ENCODE data around the gene SLX9. TPM values are rescaled to one million over a fixed set of nuclear protein-coding genes. Genes with fewer than 3 reads are reported as not detected.

SLX9 gene
- total RNA-seq, 4 donors from 2014 or later: 8.6 to 24.3 (median 10.5) TPM; not detected in 1

- DNase-seq: no peak
- Histone ChIP-seq H3K36me3 (no peaks in the 10 kb centered on the region), H3K9me3 (no peaks in the 10 kb centered on the region), H3K27me3 (no peaks in the 10 kb centered on the region), H3K4me1 (peaks cover 0 to 9% of the 10 kb centered on the region in 2 donors), H3K4me3 (no peak overlapping the region), H3K27ac (no peak overlapping the region)
- no peak for TF ChIP-seq POLR2A (IDR thresholded peaks at IDR 0.05)
- TF ChIP-seq, protein P1, sequence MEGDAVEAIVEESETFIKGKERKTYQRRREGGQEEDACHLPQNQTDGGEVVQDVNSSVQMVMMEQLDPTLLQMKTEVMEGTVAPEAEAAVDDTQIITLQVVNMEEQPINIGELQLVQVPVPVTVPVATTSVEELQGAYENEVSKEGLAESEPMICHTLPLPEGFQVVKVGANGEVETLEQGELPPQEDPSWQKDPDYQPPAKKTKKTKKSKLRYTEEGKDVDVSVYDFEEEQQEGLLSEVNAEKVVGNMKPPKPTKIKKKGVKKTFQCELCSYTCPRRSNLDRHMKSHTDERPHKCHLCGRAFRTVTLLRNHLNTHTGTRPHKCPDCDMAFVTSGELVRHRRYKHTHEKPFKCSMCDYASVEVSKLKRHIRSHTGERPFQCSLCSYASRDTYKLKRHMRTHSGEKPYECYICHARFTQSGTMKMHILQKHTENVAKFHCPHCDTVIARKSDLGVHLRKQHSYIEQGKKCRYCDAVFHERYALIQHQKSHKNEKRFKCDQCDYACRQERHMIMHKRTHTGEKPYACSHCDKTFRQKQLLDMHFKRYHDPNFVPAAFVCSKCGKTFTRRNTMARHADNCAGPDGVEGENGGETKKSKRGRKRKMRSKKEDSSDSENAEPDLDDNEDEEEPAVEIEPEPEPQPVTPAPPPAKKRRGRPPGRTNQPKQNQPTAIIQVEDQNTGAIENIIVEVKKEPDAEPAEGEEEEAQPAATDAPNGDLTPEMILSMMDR (IDR thresholded peaks at IDR 0.05): no peak
- intact Hi-C loops (cut with DNase I; ENCODE audit: low total_unique reads): no loop called here
Observed at GRCh38 chr21:44987886-44988606, 48.2 kb downstream of the SLX9 start.

DNA sequence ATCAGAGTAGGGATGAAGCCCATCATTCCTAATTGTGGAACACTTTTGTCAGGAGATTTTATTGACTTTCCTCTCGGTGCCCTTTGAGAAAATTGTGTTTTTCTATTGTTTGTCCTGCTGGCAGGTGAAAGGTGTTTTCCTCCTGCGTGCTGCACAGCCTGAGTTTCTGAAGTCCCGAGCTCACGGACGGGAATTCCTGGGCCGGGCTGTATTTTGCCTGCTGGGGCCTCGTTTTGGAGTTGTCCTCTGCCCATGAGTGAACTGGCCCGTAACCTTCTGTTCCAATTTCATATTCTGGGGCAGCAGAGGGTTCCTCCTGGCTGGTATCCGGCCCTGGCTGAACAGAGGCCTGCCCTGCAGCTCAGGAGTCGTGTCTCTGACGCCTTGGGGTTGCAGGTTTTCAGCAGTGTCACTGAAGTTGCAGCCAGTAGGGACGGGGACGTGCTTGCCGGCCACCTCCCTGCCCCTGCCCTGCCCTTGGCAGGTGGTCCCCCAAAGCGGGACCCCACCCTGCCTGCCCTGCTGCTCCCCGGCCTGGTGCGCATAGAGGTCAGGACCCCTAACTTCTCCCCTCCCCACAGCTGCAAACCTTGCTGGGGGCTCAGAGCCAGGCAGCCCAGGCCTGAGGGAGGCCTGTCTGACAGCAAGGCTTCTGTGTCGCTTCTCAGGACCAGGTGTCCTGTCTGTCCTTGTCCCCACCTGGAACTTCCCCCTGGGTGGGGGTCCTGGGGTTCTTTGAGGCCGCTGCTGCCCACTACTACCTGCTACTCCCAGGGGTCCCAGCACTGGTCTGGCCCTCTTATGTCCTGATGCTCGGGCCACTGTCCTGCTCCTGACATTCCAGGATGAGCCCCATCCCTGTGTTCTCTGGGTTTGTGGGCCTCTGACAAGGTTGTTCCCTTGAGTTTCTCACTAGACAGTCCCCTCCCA lies 49.0 kb downstream of the SLX9 start:
- intact Hi-C loops (cut with DNase I; ENCODE audit: low total_unique reads): no loop called here
- Histone ChIP-seq H3K27me3 (no peaks in the 10 kb centered on the region), H3K4me1 (peaks cover 0 to 9% of the 10 kb centered on the region in 2 donors), H3K36me3 (no peaks in the 10 kb centered on the region), H3K9me3 (no peaks in the 10 kb centered on the region), H3K27ac (peak overlapping the region in 1 of 2 donors; percentile 59), H3K4me3 (no peak overlapping the region)
- no peak for TF ChIP-seq POLR2A (IDR thresholded peaks at IDR 0.05)
- TF ChIP-seq, protein P1 (IDR thresholded peaks at IDR 0.05): no peak
- DNase-seq: no peak

DNA sequence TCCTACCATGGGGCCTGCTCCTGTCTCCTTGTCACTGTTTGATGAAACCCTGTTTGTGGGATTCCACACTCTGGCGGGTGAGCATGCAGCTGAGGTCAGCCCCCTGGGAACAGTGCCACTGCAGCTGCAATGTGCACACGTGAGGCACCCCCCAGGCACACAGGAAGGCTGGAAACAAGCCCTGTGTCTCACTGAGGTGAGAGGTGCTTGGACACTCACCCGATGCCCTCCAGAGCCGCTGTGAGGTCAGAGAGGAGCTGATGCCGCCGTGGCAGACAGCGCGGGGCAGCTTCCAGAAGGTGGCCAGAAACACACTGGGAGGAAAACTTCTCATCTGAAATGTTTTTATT lies 49.7 kb downstream of the SLX9 start:
- Histone ChIP-seq H3K36me3 (no peaks in the 10 kb centered on the region), H3K4me1 (peaks cover 0 to 9% of the 10 kb centered on the region in 2 donors), H3K9me3 (no peaks in the 10 kb centered on the region), H3K4me3 (no peak overlapping the region), H3K27me3 (no peaks in the 10 kb centered on the region), H3K27ac (no peak overlapping the region)
- intact Hi-C loops (cut with DNase I; ENCODE audit: low total_unique reads): no loop called here
- TF ChIP-seq, protein P1 (IDR thresholded peaks at IDR 0.05): no peak
- TF ChIP-seq POLR2A (IDR thresholded peaks at IDR 0.05): no peak
- peak in 1 of 2 donors; percentile 69 for DNase-seq

DNA sequence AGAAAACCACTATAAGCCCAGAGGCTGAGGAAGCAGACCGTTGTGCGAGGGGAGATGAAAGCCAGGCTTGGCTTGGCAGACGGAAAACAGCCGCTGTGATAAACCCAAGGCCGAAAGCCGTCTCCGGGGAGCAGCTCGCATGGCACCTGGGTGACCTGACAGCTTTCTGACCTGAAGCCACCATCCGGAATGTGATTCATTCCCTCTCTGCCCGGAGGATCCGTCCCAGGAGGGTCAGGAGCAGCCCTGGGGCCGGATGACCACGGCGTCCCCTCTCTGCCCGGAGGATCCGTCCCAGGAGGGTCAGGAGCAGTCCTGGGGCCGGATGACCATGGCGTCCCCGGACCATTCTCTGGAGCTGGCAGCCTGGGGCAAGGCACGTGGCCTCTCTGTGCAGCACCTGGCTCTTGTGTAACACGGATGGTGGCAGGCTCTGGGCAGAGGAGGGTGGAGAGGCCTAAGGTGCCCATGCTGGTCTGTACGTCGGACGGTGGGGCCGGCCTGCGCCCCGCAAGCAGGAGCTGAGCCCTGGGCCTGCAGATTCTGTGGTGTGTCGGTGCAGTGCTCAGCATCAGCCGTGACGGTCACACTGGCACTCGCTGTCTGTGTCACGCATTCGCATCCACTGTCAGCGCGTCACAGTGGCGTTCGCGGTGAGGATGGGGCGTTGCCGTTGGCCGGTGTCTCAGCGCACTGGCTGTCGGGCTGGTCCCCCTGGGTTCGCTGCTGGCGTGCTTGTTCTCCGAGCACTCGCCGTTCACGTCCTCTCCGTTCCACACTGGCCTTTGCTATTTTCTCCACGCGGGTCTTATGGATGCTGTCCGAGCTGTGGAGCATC lies 50.3 kb downstream of the SLX9 start:
- intact Hi-C loops (cut with DNase I; ENCODE audit: low total_unique reads): no loop called here
- DNase-seq: no peak
- no peaks in the 10 kb centered on the region for H3K36me3 ChIP-seq
- peak overlapping the region in 1 of 2 donors; percentile 29 for H3K27ac ChIP-seq
- H3K4me1 ChIP-seq: peaks cover 0 to 9% of the 10 kb centered on the region in 2 donors
- H3K9me3 ChIP-seq: no peaks in the 10 kb centered on the region
- no peak overlapping the region for H3K4me3 ChIP-seq
- H3K27me3 ChIP-seq: no peaks in the 10 kb centered on the region
- TF ChIP-seq, protein P1 (IDR thresholded peaks at IDR 0.05): no peak
- no peak for TF ChIP-seq POLR2A (IDR thresholded peaks at IDR 0.05)

All from uterus (tissue), 4 donors.